ENCODE data around the gene PLXNB2.

GRCh38 chr22:50327711-50328019 lies 20.2 kb upstream of the PLXNB2 start:
- TF ChIP-seq POLR2A (IDR thresholded peaks at IDR 0.05; ENCODE audit: low read depth) (no peak), POLR2AphosphoS5 (IDR thresholded peaks at IDR 0.05) (no peak), CTCF (IDR thresholded peaks at IDR 0.05) (no peak)
